GM23338 (cell line): Measurements from ENCODE around the gene GNB4. TPM values are rescaled to one million over a fixed set of nuclear protein-coding genes. Genes with fewer than 3 reads are reported as not detected.

ENCODE experiments used
- ATAC-seq: fragments of 200-7000 bp; cut with Tn5 transposase; 3 replicates; pipeline ENCODE4 v1.9.1; 2020
- DNase-seq: peaks from one replicate; pipeline ENCODE4 v3.0.0-alpha.2; 2015; ENCODE audit warnings: low spot score
- H2AFZ ChIP-seq: fragments of 200-600 bp; sonication (generic); 2 replicates; pipeline ENCODE4 v1.8.0; 2016; ENCODE audit warnings: antibody characterized with exemption, mild to moderate bottlenecking, moderate library complexity
- H3F3A ChIP-seq: fragments of 200-600 bp; sonication (generic); replicated peaks from 2 replicates; pipeline ENCODE4 v1.8.0; 2017; ENCODE audit warnings: antibody characterized with exemption, mixed run types, low read depth
- H3K27ac ChIP-seq: fragments of 200-600 bp; sonication (generic); 2 replicates; pipeline ENCODE4 v1.6.1; 2016; ENCODE audit warnings: low read depth
- H3K27me3 ChIP-seq: fragments of 200-600 bp; sonication (generic); 2 replicates; pipeline ENCODE4 v1.8.0; 2016; ENCODE audit warnings: mild to moderate bottlenecking, mixed run types, moderate library complexity; ENCODE audit not compliant: insufficient read depth
- H3K36me3 ChIP-seq: fragments of 200-600 bp; sonication (generic); 2 replicates; pipeline ENCODE4 v1.8.0; 2016; ENCODE audit warnings: mild to moderate bottlenecking; ENCODE audit not compliant: insufficient read depth
- H3K4me1 ChIP-seq: fragments of 200-600 bp; sonication (generic); 2 replicates; pipeline ENCODE4 v1.8.0; 2016; ENCODE audit warnings: mild to moderate bottlenecking, moderate library complexity; ENCODE audit not compliant: insufficient read depth
- H3K4me2 ChIP-seq: fragments of 200-600 bp; sonication (generic); 2 replicates; pipeline ENCODE4 v1.7.1; 2017; ENCODE audit warnings: mixed run types
- H3K4me3 ChIP-seq: fragments of 200-600 bp; sonication (generic); 2 replicates; pipeline ENCODE4 v1.6.1; 2016; ENCODE audit warnings: mixed run types
- H3K79me2 ChIP-seq: fragments of 200-600 bp; sonication (generic); replicated peaks from 2 replicates; pipeline ENCODE4 v1.8.0; 2017; ENCODE audit warnings: mild to moderate bottlenecking; ENCODE audit not compliant: insufficient read depth
- H3K9me2 ChIP-seq: fragments of 200-600 bp; sonication (generic); 2 replicates; pipeline ENCODE4 v1.8.0; 2017; ENCODE audit not compliant: insufficient read depth
- H4K20me1 ChIP-seq: fragments of 200-600 bp; sonication (generic); replicated peaks from 2 replicates; pipeline ENCODE4 v1.8.0; 2017; ENCODE audit warnings: mild to moderate bottlenecking; ENCODE audit not compliant: insufficient read depth
- H3K27ac Mint-ChIP-seq: 2 replicates; pipeline ENCODE4 v1.8.0; 2020; ENCODE audit warnings: inconsistent platforms, mild to moderate bottlenecking, moderate library complexity, mixed read lengths
- H3K27me3 Mint-ChIP-seq: 3 replicates; pipeline ENCODE4 v1.8.0; 2022; ENCODE audit warnings: low read depth, mild to moderate bottlenecking, moderate library complexity, mixed read lengths, inconsistent platforms; ENCODE audit not compliant: insufficient read depth, poor library complexity
- H3K36me3 Mint-ChIP-seq: 3 replicates; pipeline ENCODE4 v1.8.0; 2021; ENCODE audit warnings: low read depth, mild to moderate bottlenecking, inconsistent platforms, moderate library complexity, mixed read lengths
- H3K4me1 Mint-ChIP-seq: 3 replicates; pipeline ENCODE4 v1.8.0; 2020; ENCODE audit warnings: mild to moderate bottlenecking, inconsistent platforms, mixed read lengths
- H3K4me3 Mint-ChIP-seq: 3 replicates; pipeline ENCODE4 v1.8.0; 2021; ENCODE audit warnings: moderate library complexity, mild to moderate bottlenecking, inconsistent platforms, mixed read lengths
- H3K9me3 Mint-ChIP-seq: 3 replicates; pipeline ENCODE4 v1.8.0; 2020; ENCODE audit warnings: moderate library complexity, mild to moderate bottlenecking, inconsistent platforms, mixed read lengths
- CREB1 ChIP-seq: fragments of 250-450 bp; sonication (Bioruptor Pico); IDR thresholded peaks from 2 replicates; pipeline ENCODE4 v1.5.0; 2020; ENCODE audit warnings: low read depth, mild to moderate bottlenecking, moderate library complexity
- CTCF ChIP-seq, 2 experiments: fragments of 200-600 bp in 1 of 2; sonication (generic) in 1 of 2; conservative IDR thresholded peaks; 2 replicates each; pipeline versions ENCODE4 v1.5.1 to v1.6.1; 2016 to 2017; ENCODE audit warnings: antibody characterized with exemption in 2 of 2, low read depth in 2 of 2, mild to moderate bottlenecking in 2 of 2, moderate library complexity in 1 of 2
- ETS1 ChIP-seq: IDR thresholded peaks from 2 replicates; pipeline ENCODE4 v1.6.1; 2016; ENCODE audit warnings: antibody characterized with exemption
- EZH2phosphoT487 ChIP-seq: fragments of 200-600 bp; sonication (generic); IDR thresholded peaks from one replicate; pipeline ENCODE4 v1.8.1; 2018; ENCODE audit warnings: antibody characterized with exemption; ENCODE audit not compliant: unreplicated experiment
- NANOG ChIP-seq: IDR thresholded peaks from 2 replicates; pipeline ENCODE4 v1.6.1; 2016; ENCODE audit warnings: antibody characterized with exemption, borderline replicate concordance
- POLR2AphosphoS5 ChIP-seq: IDR thresholded peaks from 2 replicates; pipeline ENCODE4 v1.6.1; 2016; ENCODE audit warnings: antibody characterized with exemption, low read depth
- STAT1 ChIP-seq: IDR thresholded peaks from one replicate; pipeline ENCODE4 v1.6.1; 2016; ENCODE audit warnings: antibody characterized with exemption; ENCODE audit not compliant: unreplicated experiment
- ZNF331 ChIP-seq: fragments of 250-450 bp; sonication (Bioruptor Pico); IDR thresholded peaks from 2 replicates; pipeline ENCODE4 v1.5.0; 2020; ENCODE audit warnings: low read depth, mild to moderate bottlenecking, moderate library complexity
- polyA plus RNA-seq: library from polyadenylated mRNA; unstranded; fragments of >200 nt; fragmentation: Nextera tagmentation; extraction: Ambion mirVana; gene quantifications from 2 replicates; pipeline ENCODE4 v1.2.1, GENCODE V29; 2016
- total RNA-seq: library from RNA; depleted of rRNA; stranded (reverse); fragments of >200 nt; shearing (Covaris generic); gene quantifications from 2 replicates; pipeline ENCODE4 v1.2.3, GENCODE V29; 2014
- TF ChIP-seq, protein P1 (sequence below): IDR thresholded peaks from one replicate; pipeline ENCODE4 v1.6.1; 2018; ENCODE audit warnings: antibody characterized with exemption; ENCODE audit not compliant: unreplicated experiment

GNB4 gene
- total and polyA plus RNA-seq, 2 experiments from 2014 or later, result 11.3 to 28.4 TPM

DNA sequence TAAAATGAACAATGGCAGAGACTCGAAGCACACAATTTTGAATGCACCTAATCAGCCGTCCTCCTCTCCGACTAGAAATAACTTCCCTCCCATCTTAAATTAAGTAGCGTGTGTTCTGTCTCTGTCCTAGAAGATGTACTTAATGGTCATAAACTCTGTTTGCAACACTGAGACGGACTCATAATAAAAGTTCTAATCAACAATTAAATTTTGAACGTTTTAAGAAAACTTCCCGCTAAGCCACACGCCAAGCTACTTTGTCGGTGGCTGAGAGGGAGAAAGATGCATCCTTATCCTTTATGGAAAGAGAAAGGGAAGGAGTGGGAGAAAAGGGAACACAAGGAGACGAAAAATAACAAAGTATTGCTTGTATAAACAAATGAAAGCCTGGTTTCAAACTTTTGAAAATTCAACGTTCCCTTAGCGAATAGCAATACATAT lies 989 bp downstream of the GNB4 start:
- Histone ChIP-seq H3K27me3 (peaks cover 28% of the 10 kb centered on the region), H3K4me1 (peaks cover 34% of the 10 kb centered on the region), H3K79me2 (peaks cover 14% of the 10 kb centered on the region), H4K20me1 (no peaks in the 10 kb centered on the region; the same call in 1 of the 2 replicates), H3K4me3 (peak overlapping the region; percentile 84), H3K4me2 (peak overlapping the region; percentile 82), H3K27ac (no peak overlapping the region), H3K36me3 (no peaks in the 10 kb centered on the region), H3K9me2 (no peaks in the 10 kb centered on the region), H3F3A (peaks cover 4% of the 10 kb centered on the region; the same call in 1 of the 2 replicates), H2AFZ (no peak overlapping the region)
- TF ChIP-seq ZNF331 (no peak), CREB1 (CRISPR knock-in tag) (no peak), CTCF (conservative IDR thresholded peaks at IDR 0.05; ENCODE audit: low read depth in 2 of 2) (no peak), STAT1 (no peak), POLR2AphosphoS5 (no peak), ETS1 (no peak)
- H3K27ac Mint-ChIP-seq, result no peak overlapping the region
- DNase-seq (no peak), ATAC-seq (no peak)
- peak overlapping the region; percentile 83 for H3K4me3 Mint-ChIP-seq
- H3K27me3 Mint-ChIP-seq, result peaks cover 15% of the 10 kb centered on the region
- H3K4me1 Mint-ChIP-seq, result peaks cover 46% of the 10 kb centered on the region
- no peaks in the 10 kb centered on the region for H3K9me3 Mint-ChIP-seq
- H3K36me3 Mint-ChIP-seq, result no peaks in the 10 kb centered on the region; the same call in 2 of the 3 replicates

GRCh38 chr3:179449636-179450035 lies 1.6 kb downstream of the GNB4 start:
- no peak overlapping the region for H3K27ac ChIP-seq
- TF ChIP-seq EZH2phosphoT487, result no peak
- no peak for TF ChIP-seq NANOG
- TF ChIP-seq, protein P1, sequence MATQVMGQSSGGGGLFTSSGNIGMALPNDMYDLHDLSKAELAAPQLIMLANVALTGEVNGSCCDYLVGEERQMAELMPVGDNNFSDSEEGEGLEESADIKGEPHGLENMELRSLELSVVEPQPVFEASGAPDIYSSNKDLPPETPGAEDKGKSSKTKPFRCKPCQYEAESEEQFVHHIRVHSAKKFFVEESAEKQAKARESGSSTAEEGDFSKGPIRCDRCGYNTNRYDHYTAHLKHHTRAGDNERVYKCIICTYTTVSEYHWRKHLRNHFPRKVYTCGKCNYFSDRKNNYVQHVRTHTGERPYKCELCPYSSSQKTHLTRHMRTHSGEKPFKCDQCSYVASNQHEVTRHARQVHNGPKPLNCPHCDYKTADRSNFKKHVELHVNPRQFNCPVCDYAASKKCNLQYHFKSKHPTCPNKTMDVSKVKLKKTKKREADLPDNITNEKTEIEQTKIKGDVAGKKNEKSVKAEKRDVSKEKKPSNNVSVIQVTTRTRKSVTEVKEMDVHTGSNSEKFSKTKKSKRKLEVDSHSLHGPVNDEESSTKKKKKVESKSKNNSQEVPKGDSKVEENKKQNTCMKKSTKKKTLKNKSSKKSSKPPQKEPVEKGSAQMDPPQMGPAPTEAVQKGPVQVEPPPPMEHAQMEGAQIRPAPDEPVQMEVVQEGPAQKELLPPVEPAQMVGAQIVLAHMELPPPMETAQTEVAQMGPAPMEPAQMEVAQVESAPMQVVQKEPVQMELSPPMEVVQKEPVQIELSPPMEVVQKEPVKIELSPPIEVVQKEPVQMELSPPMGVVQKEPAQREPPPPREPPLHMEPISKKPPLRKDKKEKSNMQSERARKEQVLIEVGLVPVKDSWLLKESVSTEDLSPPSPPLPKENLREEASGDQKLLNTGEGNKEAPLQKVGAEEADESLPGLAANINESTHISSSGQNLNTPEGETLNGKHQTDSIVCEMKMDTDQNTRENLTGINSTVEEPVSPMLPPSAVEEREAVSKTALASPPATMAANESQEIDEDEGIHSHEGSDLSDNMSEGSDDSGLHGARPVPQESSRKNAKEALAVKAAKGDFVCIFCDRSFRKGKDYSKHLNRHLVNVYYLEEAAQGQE, result no peak
- TF ChIP-seq ZNF331, result no peak
- no peaks in the 10 kb centered on the region; the same call in 1 of the 2 replicates for H4K20me1 ChIP-seq
- peaks cover 45% of the 10 kb centered on the region for H3K4me1 Mint-ChIP-seq
- H3K9me3 Mint-ChIP-seq, result no peaks in the 10 kb centered on the region
- no peaks in the 10 kb centered on the region; the same call in 2 of the 3 replicates for H3K36me3 Mint-ChIP-seq
- H2AFZ ChIP-seq, result no peak overlapping the region
- peak overlapping the region; percentile 82 for H3K4me2 ChIP-seq
- H3K36me3 ChIP-seq, result no peaks in the 10 kb centered on the region
- H3K27me3 ChIP-seq, result peaks cover 28% of the 10 kb centered on the region
- H3K4me3 Mint-ChIP-seq, result peak overlapping the region; percentile 8; the same call in 1 of the 3 replicates
- peak overlapping the region; percentile 84 for H3K4me3 ChIP-seq
- H3K27ac Mint-ChIP-seq, result no peak overlapping the region
- H3K79me2 ChIP-seq, result peaks cover 14% of the 10 kb centered on the region
- ATAC-seq (no peak), DNase-seq (no peak)
- peaks cover 4% of the 10 kb centered on the region; the same call in 1 of the 2 replicates for H3F3A ChIP-seq
- no peaks in the 10 kb centered on the region for H3K9me2 ChIP-seq
- peaks cover 15% of the 10 kb centered on the region for H3K27me3 Mint-ChIP-seq
- H3K4me1 ChIP-seq, result peaks cover 32% of the 10 kb centered on the region
